IPS-15b (cell line): Measurements from ENCODE around the gene ZNHIT3.

Experiments used
- H3K27me3 ChIP-seq: one replicate; pipeline ENCODE4 v1.6.1; 2013; ENCODE audit warnings: low read length; ENCODE audit not compliant: control insufficient read depth, insufficient read depth
- H3K36me3 ChIP-seq: one replicate; pipeline ENCODE4 v1.6.1; 2013; ENCODE audit warnings: low read length; ENCODE audit not compliant: control insufficient read depth, insufficient read depth
- H3K4me1 ChIP-seq: one replicate; pipeline ENCODE4 v1.6.1; 2013; ENCODE audit warnings: mild to moderate bottlenecking, low read length; ENCODE audit not compliant: control insufficient read depth, insufficient read depth
- H3K4me3 ChIP-seq: one replicate; pipeline ENCODE4 v1.5.1; 2013; ENCODE audit warnings: low read depth, low read length
- H3K9ac ChIP-seq: one replicate; pipeline ENCODE4 v1.6.1; 2013; ENCODE audit warnings: low read depth, mild to moderate bottlenecking, low read length
- H3K9me3 ChIP-seq: one replicate; pipeline ENCODE4 v1.6.1; 2013; ENCODE audit warnings: mild to moderate bottlenecking, low read length; ENCODE audit not compliant: control insufficient read depth, insufficient read depth

ZNHIT3 gene

DNA sequence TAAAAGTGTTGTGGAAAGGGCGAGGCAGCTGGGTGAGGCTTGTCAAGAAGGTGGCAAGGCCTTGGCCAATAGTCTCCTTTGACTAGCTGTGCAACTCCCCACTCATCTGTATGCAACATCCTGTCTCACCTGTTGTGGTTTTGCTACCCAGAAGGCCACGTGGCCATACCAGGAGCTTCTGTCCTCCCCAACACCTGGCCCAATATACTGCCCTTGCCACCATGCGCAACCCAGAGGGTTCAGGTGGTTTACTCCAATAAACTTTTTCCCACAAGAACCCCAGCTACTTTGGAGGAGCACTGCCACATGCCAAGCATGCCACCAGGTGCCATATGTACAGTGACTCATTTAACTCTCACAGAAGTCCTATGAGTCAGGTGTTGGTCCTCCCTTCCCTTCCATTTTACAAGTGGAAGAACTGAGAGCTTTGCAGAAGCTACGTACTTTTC, 38.0 kb downstream of the ZNHIT3 start:
- Histone ChIP-seq H3K4me3 (no peak overlapping the region), H3K4me1 (no peaks in the 10 kb centered on the region), H3K9ac (no peak overlapping the region), H3K36me3 (peaks cover 38% of the 10 kb centered on the region), H3K9me3 (no peaks in the 10 kb centered on the region), H3K27me3 (no peaks in the 10 kb centered on the region)

GRCh38 chr17:36525113-36525512, 38.6 kb downstream of the ZNHIT3 start:
- Histone ChIP-seq H3K4me3 (no peak overlapping the region), H3K9me3 (no peaks in the 10 kb centered on the region), H3K4me1 (no peaks in the 10 kb centered on the region), H3K27me3 (no peaks in the 10 kb centered on the region), H3K9ac (no peak overlapping the region), H3K36me3 (peaks cover 40% of the 10 kb centered on the region)

- H3K9ac ChIP-seq, result no peak overlapping the region
- H3K4me3 ChIP-seq, result no peak overlapping the region
- H3K36me3 ChIP-seq, result peaks cover 40% of the 10 kb centered on the region
- H3K4me1 ChIP-seq, result no peaks in the 10 kb centered on the region
- H3K9me3 ChIP-seq, result no peaks in the 10 kb centered on the region
- no peaks in the 10 kb centered on the region for H3K27me3 ChIP-seq
These were observed 39.4 kb downstream of the ZNHIT3 start for GRCh38 chr17:36525888-36526287.

DNA sequence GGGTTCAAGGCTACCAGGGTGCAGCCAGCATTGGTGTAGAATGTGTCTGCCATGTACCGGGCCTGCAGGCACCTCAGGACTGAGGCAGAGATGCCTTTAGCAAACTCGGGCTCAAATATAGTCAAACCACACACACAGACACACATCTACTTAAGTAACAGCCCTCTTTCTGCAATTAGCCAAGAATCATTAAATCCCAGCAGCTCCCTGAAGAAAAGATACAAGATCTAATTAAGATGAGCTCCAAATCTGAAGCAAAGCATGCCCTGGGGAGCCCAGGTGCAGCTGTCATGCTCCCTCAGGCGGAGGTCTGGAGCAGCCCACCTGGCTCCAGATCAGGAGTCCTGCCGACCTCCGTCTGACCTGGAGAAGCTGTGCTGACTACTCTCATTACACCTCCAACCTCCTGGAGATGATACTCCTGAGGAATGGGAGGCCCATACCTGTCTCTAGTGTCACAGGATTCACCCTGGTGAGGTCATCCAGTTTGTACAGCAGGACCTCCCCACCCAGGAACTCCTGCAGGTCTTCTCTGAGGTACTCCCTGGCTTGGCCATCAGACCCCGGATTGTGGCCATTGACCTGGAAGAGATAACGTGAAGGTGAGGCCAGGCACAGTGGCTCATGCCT, 41.3 kb downstream of the ZNHIT3 start:
- Histone ChIP-seq H3K27me3 (no peaks in the 10 kb centered on the region), H3K9me3 (no peaks in the 10 kb centered on the region), H3K36me3 (peaks cover 55% of the 10 kb centered on the region), H3K9ac (no peak overlapping the region), H3K4me3 (no peak overlapping the region), H3K4me1 (no peaks in the 10 kb centered on the region)

- H3K4me3 ChIP-seq, result no peak overlapping the region
These were observed 42.6 kb downstream of the ZNHIT3 start for GRCh38 chr17:36529121-36529520.

DNA sequence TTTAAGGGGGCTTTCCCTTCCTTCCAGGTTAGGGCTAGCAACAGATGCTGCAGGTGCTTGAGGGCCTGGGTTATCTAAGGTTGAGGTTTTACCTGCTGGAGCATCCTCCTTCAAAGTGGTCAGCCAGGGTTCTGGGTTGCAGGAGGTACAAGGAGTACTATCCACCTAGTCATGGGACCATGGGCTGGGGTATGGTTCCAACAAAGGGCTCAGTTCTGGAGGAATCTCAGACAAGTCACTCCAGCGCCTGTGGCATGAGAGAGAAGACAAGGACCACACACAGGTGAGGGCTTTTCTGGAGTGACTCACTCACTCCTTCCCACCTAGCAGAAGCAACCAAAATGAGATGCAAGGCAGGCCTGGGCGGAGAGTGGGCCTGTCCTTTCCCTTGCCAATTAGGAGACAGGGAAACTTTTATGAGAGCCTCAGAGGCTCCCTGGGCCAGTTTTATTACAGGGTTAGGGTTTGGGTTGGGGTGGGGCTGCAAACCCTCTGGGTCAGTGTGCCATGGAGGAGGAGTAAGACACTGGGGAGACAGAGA, 46.0 kb downstream of the ZNHIT3 start:
- H3K9me3 ChIP-seq, result no peaks in the 10 kb centered on the region
- H3K27me3 ChIP-seq, result no peaks in the 10 kb centered on the region
- H3K4me1 ChIP-seq, result peaks cover 6% of the 10 kb centered on the region
- no peak overlapping the region for H3K9ac ChIP-seq
- H3K36me3 ChIP-seq, result peaks cover 32% of the 10 kb centered on the region
- H3K4me3 ChIP-seq, result no peak overlapping the region

More at GRCh38 chr17:36529121-36529520, 42.6 kb downstream of the ZNHIT3 start:
- H3K27me3 ChIP-seq, result no peaks in the 10 kb centered on the region
- H3K36me3 ChIP-seq, result peaks cover 54% of the 10 kb centered on the region
- no peaks in the 10 kb centered on the region for H3K9me3 ChIP-seq
- peaks cover 6% of the 10 kb centered on the region for H3K4me1 ChIP-seq
- H3K9ac ChIP-seq, result no peak overlapping the region

GRCh38 chr17:36533935-36534839, 47.7 kb downstream of the ZNHIT3 start:
- H3K9ac ChIP-seq, result peak overlapping the region; percentile 94
- peak overlapping the region; percentile 96 for H3K4me3 ChIP-seq
- H3K27me3 ChIP-seq, result no peaks in the 10 kb centered on the region
- peaks cover 23% of the 10 kb centered on the region for H3K36me3 ChIP-seq
- H3K4me1 ChIP-seq, result peaks cover 6% of the 10 kb centered on the region
- H3K9me3 ChIP-seq, result no peaks in the 10 kb centered on the region

DNA sequence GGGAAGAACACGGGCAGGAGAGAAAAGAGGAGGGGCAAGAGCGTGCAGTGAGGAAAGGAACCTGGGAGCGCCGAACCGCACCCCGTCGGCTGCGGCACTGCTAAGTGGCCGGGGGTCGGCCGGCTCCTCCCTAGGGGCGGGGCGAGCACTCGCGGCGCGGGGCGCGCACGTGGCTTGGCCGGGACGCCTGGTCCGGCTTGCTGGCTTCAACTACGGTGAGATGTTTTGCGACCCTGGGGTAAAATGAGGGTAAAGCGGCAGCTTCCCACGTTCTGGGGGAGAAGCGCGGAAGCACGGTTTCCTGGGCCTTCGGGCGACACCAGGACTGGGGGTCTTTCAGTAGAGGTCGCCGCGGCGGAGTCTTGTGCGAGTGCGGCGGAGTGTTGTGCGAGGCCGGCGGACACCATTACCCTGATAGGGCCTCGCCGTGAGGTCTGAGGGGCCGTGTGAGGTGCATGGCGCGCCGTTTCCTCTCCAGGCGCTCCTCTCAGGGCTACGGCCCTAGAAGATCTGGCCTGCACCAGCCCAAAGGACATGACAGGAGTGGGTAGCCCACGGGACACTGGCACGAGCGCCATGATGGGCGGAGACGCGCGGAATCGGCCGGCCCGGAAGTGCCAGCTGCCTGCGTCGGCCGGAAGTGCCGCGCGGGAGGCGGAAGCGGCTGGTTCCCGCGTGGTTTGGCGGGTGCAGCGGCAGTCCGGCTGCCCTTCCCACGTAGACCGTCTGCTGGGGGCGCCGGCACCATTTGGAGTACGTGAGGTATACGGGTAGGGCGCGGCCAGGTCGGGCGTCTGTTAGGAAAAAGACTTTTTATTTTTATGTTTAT, 48.6 kb downstream of the ZNHIT3 start, which contains the start of the genes MYO19 and PIGW:
TSS of gene MYO19 (minus strand) at position 29 of the 829 bp plus-strand sequence. CDS start 2,330 bp downstream, outside the sequence.
TSS of gene PIGW (plus strand) at position 148 of the 829 bp plus-strand sequence. CDS start 2,115 bp downstream, outside the sequence.
- Histone ChIP-seq H3K36me3 (peaks cover 20% of the 10 kb centered on the region), H3K9ac (peak within 1 kb of the TSS; percentile 94), H3K27me3 (no peaks in the 10 kb centered on the region), H3K9me3 (no peaks in the 10 kb centered on the region), H3K4me3 (peak within 1 kb of the TSS; percentile 96), H3K4me1 (peaks cover 6% of the 10 kb centered on the region)

DNA sequence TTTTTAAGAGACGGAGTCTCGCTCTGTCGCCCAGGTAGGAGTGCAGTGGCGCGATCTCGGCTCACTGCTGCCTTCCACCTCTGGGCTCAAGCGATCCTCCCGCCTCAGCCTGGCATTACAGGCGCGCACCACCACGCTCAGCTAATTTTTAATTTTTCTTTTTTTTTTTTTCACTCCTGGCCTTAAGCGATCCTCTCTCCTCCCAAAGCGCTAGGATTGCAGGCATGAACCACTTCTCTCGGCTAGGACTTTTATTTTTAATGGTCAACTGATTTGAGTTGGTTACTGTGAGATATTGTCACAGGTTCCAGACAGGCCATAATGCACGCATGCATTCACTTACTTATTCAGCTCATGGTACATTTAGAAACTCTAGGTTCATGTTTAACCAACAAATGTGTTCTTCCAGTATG, 49.2 kb downstream of the ZNHIT3 start:
- Histone ChIP-seq H3K9ac (peak overlapping the region; percentile 84), H3K4me3 (peak overlapping the region; percentile 96), H3K9me3 (no peaks in the 10 kb centered on the region), H3K27me3 (no peaks in the 10 kb centered on the region), H3K36me3 (peaks cover 20% of the 10 kb centered on the region), H3K4me1 (peaks cover 6% of the 10 kb centered on the region)

DNA sequence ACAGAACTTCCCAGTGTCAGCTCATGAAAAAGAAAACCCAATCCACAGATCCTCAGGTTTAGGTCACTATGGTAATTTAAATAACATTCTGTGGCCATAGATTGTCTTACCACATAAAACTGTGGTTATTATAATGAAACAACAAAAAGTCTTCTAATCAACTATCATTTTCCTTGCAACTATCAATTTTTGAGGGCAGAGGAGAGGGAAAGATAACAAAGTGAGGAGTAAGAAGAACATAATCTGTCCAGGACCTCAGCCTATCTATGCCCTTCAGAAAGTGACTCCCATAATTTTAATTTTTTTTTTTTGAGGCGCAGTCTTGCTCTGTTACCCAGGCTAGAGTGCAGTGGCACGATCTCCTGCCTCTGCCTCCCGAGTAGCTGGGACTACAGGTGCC, 54.2 kb downstream of the ZNHIT3 start:
- Histone ChIP-seq H3K4me1 (no peaks in the 10 kb centered on the region), H3K36me3 (no peaks in the 10 kb centered on the region)

DNA sequence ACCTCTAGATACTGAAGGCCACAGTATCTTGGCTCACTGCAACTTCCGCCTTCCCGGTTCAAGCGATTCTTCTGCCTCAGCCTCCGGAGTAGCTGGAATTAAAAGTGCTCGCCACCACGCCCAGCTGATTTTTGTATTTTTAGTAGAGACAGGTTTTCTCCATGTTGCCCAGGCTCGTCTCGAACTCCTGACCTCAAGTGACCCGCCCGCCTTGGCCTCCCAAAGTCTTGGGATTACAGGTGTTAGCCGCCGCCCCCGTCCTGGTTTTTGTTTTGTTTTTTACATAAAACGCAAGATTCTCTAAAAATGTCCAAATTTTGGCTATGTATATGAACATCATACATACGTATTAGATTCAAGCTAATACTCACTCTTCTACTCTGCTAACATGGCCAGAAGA, 56.3 kb downstream of the ZNHIT3 start:
- no peak overlapping the region for H3K9ac ChIP-seq
- H3K9me3 ChIP-seq, result no peaks in the 10 kb centered on the region
- no peaks in the 10 kb centered on the region for H3K4me1 ChIP-seq
- no peaks in the 10 kb centered on the region for H3K36me3 ChIP-seq
- no peak overlapping the region for H3K4me3 ChIP-seq
- H3K27me3 ChIP-seq, result no peaks in the 10 kb centered on the region

More for the DNA sequence above, 54.2 kb downstream of the ZNHIT3 start:
- Histone ChIP-seq H3K27me3 (no peaks in the 10 kb centered on the region), H3K9me3 (no peaks in the 10 kb centered on the region), H3K4me3 (no peak overlapping the region), H3K9ac (no peak overlapping the region)
